WTC11 (cell line): ENCODE results near the gene ASCC3. TPM values are rescaled to one million over a fixed set of nuclear protein-coding genes. Genes with fewer than 3 reads are reported as not detected.

ENCODE experiments used
- ATAC-seq: fragments of 200-7000 bp; cut with Tn5 transposase; 2 replicates; pipeline ENCODE4 v1.10.0; 2021; ENCODE audit warnings: mild to moderate bottlenecking, moderate library complexity
- CTCF ChIA-PET: fragments of 300-600 bp; sonication (Branson Sonifier 250); formaldehyde crosslinking; loops from one replicate; lab custom pipeline; 2021; ENCODE audit warnings: antibody characterized with exemption; lab: Charles Lee
- POLR2A ChIA-PET: fragments of 350-600 bp; sonication (Branson Sonifier 250); formaldehyde crosslinking; loops from one replicate; lab custom pipeline; 2021; ENCODE audit warnings: antibody characterized with exemption; lab: Charles Lee
- DNase-seq: peaks from one replicate; pipeline ENCODE4 v3.0.0; 2021; ENCODE audit warnings: low spot score
- H3K27ac Mint-ChIP-seq: 2 replicates; pipeline ENCODE4 v1.8.0; 2021; ENCODE audit warnings: mixed read lengths
- H3K27me3 Mint-ChIP-seq: 2 replicates; pipeline ENCODE4 v1.8.0; 2021; ENCODE audit warnings: low read depth, mild to moderate bottlenecking, moderate library complexity, mixed read lengths
- H3K36me3 Mint-ChIP-seq: 2 replicates; pipeline ENCODE4 v1.8.0; 2021; ENCODE audit warnings: mixed read lengths
- H3K4me1 Mint-ChIP-seq: 2 replicates; pipeline ENCODE4 v1.8.0; 2022; ENCODE audit warnings: mixed read lengths
- H3K4me3 Mint-ChIP-seq: 2 replicates; pipeline ENCODE4 v1.8.0; 2021; ENCODE audit warnings: mild to moderate bottlenecking, moderate library complexity, mixed read lengths
- H3K9me3 Mint-ChIP-seq: 2 replicates; pipeline ENCODE4 v1.8.0; 2021; ENCODE audit warnings: mixed read lengths
- CBFB ChIP-seq: sonication (generic); formaldehyde crosslinking; IDR thresholded peaks from 2 replicates; pipeline ENCODE4 v1.8.1; 2022; ENCODE audit warnings: mild to moderate bottlenecking, low read depth, missing genetic modification reagents
- CREM ChIP-seq: sonication (generic); formaldehyde crosslinking; IDR thresholded peaks from 2 replicates; pipeline ENCODE4 v1.8.1; 2022; ENCODE audit warnings: mild to moderate bottlenecking, missing genetic modification reagents, moderate library complexity
- IRF2 ChIP-seq: sonication (generic); formaldehyde crosslinking; IDR thresholded peaks from 2 replicates; pipeline ENCODE4 v1.8.0; 2022; ENCODE audit warnings: low read depth, missing genetic modification reagents, borderline replicate concordance
- NR1H2 ChIP-seq: sonication (generic); formaldehyde crosslinking; IDR thresholded peaks from 2 replicates; pipeline ENCODE4 v1.9.0; 2021; ENCODE audit warnings: mild to moderate bottlenecking, moderate library complexity, missing genetic modification reagents
- NR3C1 ChIP-seq: sonication (generic); formaldehyde crosslinking; conservative IDR thresholded peaks from 2 replicates; pipeline ENCODE4 v1.8.1; 2023; ENCODE audit warnings: low read depth, mild to moderate bottlenecking, missing genetic modification reagents
- SMAD3 ChIP-seq: sonication (generic); formaldehyde crosslinking; IDR thresholded peaks from 2 replicates; pipeline ENCODE4 v1.8.0; 2022; ENCODE audit warnings: missing genetic modification reagents, mild to moderate bottlenecking, borderline replicate concordance
- ZNF138 ChIP-seq: sonication (generic); formaldehyde crosslinking; conservative IDR thresholded peaks from 2 replicates; pipeline ENCODE4 v1.8.1; 2022; ENCODE audit warnings: mild to moderate bottlenecking, moderate library complexity, missing genetic modification reagents
- ZNF263 ChIP-seq: sonication (generic); formaldehyde crosslinking; IDR thresholded peaks from 2 replicates; pipeline ENCODE4 v1.8.1; 2022; ENCODE audit warnings: low read depth, mild to moderate bottlenecking, moderate library complexity, missing genetic modification reagents
- ZNF317 ChIP-seq: sonication (generic); formaldehyde crosslinking; IDR thresholded peaks from 2 replicates; pipeline ENCODE4 v1.8.1; 2023; ENCODE audit warnings: low read depth, mild to moderate bottlenecking, moderate library complexity, missing genetic modification reagents, borderline replicate concordance
- ZNF396 ChIP-seq: fragments of 250-450 bp; sonication (Bioruptor Pico); IDR thresholded peaks from 2 replicates; pipeline ENCODE4 v1.8.0; 2021; ENCODE audit warnings: mild to moderate bottlenecking, moderate library complexity, borderline replicate concordance
- ZNF423 ChIP-seq: fragments of 250-450 bp; sonication (Bioruptor Pico); IDR thresholded peaks from 2 replicates; pipeline ENCODE4 v2.1.2; 2022; ENCODE audit warnings: mild to moderate bottlenecking, moderate library complexity
- total RNA-seq: library from RNA; stranded (reverse); gene quantifications from 3 replicates; pipeline ENCODE4 v1.2.3, GENCODE V29; 2021
- TF ChIP-seq, protein P1 (sequence below): fragments of 250-450 bp; sonication (Bioruptor Pico); IDR thresholded peaks from 2 replicates; pipeline ENCODE4 v1.9.0; 2021; ENCODE audit warnings: mild to moderate bottlenecking
- TF ChIP-seq, protein P2 (sequence below): fragments of 250-450 bp; sonication (Bioruptor Pico); IDR thresholded peaks from 2 replicates; pipeline ENCODE4 v1.9.0; 2021; ENCODE audit warnings: moderate library complexity, mild to moderate bottlenecking, inconsistent platforms, borderline replicate concordance
- TF ChIP-seq, protein P3 (sequence below): sonication (generic); formaldehyde crosslinking; IDR thresholded peaks from 2 replicates; pipeline ENCODE4 v1.8.0; 2022; ENCODE audit warnings: missing genetic modification reagents
- TF ChIP-seq, protein P4 (sequence below): sonication (generic); formaldehyde crosslinking; IDR thresholded peaks from 2 replicates; pipeline ENCODE4 v1.8.1; 2022; ENCODE audit warnings: mild to moderate bottlenecking, moderate library complexity, missing genetic modification reagents
- TF ChIP-seq, protein P5 (sequence below): sonication (generic); formaldehyde crosslinking; IDR thresholded peaks from 2 replicates; pipeline ENCODE4 v1.8.0; 2023; ENCODE audit warnings: missing genetic modification reagents
- TF ChIP-seq, protein P6 (sequence below): sonication (generic); formaldehyde crosslinking; IDR thresholded peaks from 2 replicates; pipeline ENCODE4 v1.8.1; 2022; ENCODE audit warnings: low read depth, missing genetic modification reagents, borderline replicate concordance
- TF ChIP-seq, protein P7 (sequence below): sonication (generic); formaldehyde crosslinking; IDR thresholded peaks from 2 replicates; pipeline ENCODE4 v1.8.0; 2022; ENCODE audit warnings: mild to moderate bottlenecking, missing genetic modification reagents

The ASCC3 gene
- total RNA-seq, 1 experiment from 2014 or later: 80.7 TPM

DNA sequence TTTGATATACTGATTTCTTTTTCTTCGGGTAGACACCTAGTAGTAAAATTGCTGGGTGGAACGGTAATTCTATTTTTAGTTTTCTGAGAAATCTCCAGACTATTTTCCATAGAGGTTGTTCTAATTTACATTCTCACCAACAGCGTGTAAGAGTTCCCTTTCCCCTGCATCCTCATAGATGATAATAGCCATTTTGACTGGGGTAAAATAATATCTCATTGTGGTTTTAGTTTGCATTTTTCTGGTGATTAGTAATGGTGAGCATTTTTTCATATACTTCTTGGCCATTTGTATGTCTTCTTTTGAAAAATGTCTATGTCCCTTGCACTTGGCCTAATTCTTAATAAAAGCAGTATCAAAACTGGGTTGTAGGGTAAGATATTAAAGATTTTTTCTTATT, 267.5 kb downstream of the ASCC3 start:
- ChIA-PET CTCF (no interaction called here), POLR2A (no interaction called here)
- Mint-ChIP-seq H3K36me3 (no peaks in the 10 kb centered on the region), H3K27ac (no peak overlapping the region)
- TF ChIP-seq ZNF317 (CRISPR knock-in tag) (no peak), ZNF396 (no peak)
- TF ChIP-seq, protein P1, sequence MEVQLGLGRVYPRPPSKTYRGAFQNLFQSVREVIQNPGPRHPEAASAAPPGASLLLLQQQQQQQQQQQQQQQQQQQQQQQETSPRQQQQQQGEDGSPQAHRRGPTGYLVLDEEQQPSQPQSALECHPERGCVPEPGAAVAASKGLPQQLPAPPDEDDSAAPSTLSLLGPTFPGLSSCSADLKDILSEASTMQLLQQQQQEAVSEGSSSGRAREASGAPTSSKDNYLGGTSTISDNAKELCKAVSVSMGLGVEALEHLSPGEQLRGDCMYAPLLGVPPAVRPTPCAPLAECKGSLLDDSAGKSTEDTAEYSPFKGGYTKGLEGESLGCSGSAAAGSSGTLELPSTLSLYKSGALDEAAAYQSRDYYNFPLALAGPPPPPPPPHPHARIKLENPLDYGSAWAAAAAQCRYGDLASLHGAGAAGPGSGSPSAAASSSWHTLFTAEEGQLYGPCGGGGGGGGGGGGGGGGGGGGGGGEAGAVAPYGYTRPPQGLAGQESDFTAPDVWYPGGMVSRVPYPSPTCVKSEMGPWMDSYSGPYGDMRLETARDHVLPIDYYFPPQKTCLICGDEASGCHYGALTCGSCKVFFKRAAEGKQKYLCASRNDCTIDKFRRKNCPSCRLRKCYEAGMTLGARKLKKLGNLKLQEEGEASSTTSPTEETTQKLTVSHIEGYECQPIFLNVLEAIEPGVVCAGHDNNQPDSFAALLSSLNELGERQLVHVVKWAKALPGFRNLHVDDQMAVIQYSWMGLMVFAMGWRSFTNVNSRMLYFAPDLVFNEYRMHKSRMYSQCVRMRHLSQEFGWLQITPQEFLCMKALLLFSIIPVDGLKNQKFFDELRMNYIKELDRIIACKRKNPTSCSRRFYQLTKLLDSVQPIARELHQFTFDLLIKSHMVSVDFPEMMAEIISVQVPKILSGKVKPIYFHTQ (CRISPR knock-in tag): no peak
- TF ChIP-seq, all 79 proteins: peak for 0
- DNase-seq (no peak), ATAC-seq (no peak)
- Mint-ChIP-seq H3K27me3 (no peaks in the 10 kb centered on the region), H3K4me1 (no peaks in the 10 kb centered on the region), H3K4me3 (no peak overlapping the region), H3K9me3 (no peaks in the 10 kb centered on the region)

DNA sequence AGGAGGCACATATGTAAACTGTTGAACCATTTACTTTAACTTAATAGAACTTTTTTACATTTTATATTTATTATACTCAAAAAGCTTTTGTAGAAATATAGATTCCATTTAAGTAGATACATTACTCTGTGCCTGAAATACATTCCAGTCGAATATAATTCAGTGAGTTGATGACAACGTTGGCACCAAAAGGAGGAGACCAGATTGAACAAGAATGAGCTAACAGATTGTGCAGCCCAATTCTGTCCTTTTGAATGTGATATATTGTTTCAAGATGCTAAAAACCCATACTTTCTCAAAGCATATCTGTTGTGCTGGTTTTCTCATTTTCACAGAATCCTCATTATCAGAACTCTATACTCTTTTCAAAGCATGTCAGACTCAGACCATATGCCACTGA, 269.0 kb downstream of the ASCC3 start:
- ATAC-seq: no peak
- no peak overlapping the region for H3K4me3 Mint-ChIP-seq
- no peaks in the 10 kb centered on the region for H3K4me1 Mint-ChIP-seq
- no peak for TF ChIP-seq NR3C1 (CRISPR knock-in tag)
- no peak overlapping the region for H3K27ac Mint-ChIP-seq
- POLR2A ChIA-PET: no interaction called here
- no peak for DNase-seq
- H3K36me3 Mint-ChIP-seq: no peaks in the 10 kb centered on the region
- H3K27me3 Mint-ChIP-seq: no peaks in the 10 kb centered on the region
- H3K9me3 Mint-ChIP-seq: no peaks in the 10 kb centered on the region
- CTCF ChIA-PET: no interaction called here

DNA sequence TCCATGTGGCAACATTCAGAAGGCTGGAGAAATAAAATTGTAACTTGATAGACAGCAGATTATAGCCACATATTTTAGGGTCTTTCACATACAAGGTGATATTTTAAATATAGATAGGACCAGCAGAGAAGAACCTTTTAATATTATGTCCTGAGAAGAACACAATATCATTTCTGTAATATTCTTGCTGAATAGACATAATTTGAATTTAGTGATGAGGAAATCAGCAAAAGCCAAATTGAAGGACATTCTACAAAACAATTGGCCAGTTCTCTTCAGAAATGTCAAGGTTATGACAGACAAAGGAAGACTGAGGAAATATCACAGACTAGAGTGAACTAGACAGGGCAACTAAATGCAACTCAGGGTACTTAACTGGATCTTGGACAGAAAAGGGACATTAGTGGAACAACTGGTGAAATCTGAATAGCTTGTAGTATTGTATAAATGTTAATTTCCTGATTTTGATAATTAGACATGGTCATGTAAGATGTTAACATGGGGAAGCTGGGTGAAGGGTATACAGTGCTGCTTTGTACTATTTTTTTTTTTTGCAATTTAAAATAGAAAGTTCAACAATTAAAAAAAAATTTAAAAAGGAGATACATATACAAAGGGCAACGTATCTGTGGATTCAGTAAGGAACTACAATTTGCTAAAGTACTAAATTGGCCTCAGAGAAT, 281.9 kb downstream of the ASCC3 start:
- H3K36me3 Mint-ChIP-seq: peaks cover 4% of the 10 kb centered on the region; the same call in 1 of the 2 replicates
- H3K27ac Mint-ChIP-seq: no peak overlapping the region
- CTCF ChIA-PET: no interaction called here
- TF ChIP-seq, protein P2, sequence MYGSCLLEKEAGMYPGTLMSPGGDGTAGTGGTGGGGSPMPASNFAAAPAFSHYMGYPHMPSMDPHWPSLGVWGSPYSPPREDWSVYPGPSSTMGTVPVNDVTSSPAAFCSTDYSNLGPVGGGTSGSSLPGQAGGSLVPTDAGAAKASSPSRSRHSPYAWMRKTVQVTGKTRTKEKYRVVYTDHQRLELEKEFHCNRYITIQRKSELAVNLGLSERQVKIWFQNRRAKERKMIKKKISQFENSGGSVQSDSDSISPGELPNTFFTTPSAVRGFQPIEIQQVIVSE (CRISPR knock-in tag): no peak
- TF ChIP-seq ZNF423 (CRISPR knock-in tag) (no peak), NR1H2 (CRISPR knock-in tag) (no peak), SMAD3 (CRISPR knock-in tag) (no peak), ZNF263 (CRISPR knock-in tag) (no peak), IRF2 (no peak), CBFB (CRISPR knock-in tag) (no peak), CREM (CRISPR knock-in tag) (no peak), ZNF138 (no peak), ZNF317 (CRISPR knock-in tag) (no peak)
- TF ChIP-seq, protein P3, sequence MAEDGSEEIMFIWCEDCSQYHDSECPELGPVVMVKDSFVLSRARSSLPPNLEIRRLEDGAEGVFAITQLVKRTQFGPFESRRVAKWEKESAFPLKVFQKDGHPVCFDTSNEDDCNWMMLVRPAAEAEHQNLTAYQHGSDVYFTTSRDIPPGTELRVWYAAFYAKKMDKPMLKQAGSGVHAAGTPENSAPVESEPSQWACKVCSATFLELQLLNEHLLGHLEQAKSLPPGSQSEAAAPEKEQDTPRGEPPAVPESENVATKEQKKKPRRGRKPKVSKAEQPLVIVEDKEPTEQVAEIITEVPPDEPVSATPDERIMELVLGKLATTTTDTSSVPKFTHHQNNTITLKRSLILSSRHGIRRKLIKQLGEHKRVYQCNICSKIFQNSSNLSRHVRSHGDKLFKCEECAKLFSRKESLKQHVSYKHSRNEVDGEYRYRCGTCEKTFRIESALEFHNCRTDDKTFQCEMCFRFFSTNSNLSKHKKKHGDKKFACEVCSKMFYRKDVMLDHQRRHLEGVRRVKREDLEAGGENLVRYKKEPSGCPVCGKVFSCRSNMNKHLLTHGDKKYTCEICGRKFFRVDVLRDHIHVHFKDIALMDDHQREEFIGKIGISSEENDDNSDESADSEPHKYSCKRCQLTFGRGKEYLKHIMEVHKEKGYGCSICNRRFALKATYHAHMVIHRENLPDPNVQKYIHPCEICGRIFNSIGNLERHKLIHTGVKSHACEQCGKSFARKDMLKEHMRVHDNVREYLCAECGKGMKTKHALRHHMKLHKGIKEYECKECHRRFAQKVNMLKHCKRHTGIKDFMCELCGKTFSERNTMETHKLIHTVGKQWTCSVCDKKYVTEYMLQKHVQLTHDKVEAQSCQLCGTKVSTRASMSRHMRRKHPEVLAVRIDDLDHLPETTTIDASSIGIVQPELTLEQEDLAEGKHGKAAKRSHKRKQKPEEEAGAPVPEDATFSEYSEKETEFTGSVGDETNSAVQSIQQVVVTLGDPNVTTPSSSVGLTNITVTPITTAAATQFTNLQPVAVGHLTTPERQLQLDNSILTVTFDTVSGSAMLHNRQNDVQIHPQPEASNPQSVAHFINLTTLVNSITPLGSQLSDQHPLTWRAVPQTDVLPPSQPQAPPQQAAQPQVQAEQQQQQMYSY (CRISPR knock-in tag): no peak
- TF ChIP-seq, protein P4, sequence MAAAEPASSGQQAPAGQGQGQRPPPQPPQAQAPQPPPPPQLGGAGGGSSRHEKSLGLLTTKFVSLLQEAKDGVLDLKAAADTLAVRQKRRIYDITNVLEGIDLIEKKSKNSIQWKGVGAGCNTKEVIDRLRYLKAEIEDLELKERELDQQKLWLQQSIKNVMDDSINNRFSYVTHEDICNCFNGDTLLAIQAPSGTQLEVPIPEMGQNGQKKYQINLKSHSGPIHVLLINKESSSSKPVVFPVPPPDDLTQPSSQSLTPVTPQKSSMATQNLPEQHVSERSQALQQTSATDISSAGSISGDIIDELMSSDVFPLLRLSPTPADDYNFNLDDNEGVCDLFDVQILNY: no peak
- TF ChIP-seq, protein P5, sequence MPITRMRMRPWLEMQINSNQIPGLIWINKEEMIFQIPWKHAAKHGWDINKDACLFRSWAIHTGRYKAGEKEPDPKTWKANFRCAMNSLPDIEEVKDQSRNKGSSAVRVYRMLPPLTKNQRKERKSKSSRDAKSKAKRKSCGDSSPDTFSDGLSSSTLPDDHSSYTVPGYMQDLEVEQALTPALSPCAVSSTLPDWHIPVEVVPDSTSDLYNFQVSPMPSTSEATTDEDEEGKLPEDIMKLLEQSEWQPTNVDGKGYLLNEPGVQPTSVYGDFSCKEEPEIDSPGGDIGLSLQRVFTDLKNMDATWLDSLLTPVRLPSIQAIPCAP: no peak
- TF ChIP-seq, protein P6, sequence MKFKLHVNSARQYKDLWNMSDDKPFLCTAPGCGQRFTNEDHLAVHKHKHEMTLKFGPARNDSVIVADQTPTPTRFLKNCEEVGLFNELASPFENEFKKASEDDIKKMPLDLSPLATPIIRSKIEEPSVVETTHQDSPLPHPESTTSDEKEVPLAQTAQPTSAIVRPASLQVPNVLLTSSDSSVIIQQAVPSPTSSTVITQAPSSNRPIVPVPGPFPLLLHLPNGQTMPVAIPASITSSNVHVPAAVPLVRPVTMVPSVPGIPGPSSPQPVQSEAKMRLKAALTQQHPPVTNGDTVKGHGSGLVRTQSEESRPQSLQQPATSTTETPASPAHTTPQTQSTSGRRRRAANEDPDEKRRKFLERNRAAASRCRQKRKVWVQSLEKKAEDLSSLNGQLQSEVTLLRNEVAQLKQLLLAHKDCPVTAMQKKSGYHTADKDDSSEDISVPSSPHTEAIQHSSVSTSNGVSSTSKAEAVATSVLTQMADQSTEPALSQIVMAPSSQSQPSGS: no peak
- TF ChIP-seq, protein P7, sequence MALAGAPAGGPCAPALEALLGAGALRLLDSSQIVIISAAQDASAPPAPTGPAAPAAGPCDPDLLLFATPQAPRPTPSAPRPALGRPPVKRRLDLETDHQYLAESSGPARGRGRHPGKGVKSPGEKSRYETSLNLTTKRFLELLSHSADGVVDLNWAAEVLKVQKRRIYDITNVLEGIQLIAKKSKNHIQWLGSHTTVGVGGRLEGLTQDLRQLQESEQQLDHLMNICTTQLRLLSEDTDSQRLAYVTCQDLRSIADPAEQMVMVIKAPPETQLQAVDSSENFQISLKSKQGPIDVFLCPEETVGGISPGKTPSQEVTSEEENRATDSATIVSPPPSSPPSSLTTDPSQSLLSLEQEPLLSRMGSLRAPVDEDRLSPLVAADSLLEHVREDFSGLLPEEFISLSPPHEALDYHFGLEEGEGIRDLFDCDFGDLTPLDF (CRISPR knock-in tag): no peak

More for the DNA sequence above, 281.9 kb downstream of the ASCC3 start:
- H3K4me3 Mint-ChIP-seq: no peak overlapping the region
- H3K27me3 Mint-ChIP-seq: no peaks in the 10 kb centered on the region
- H3K4me1 Mint-ChIP-seq: 0 out of 2 replicates have a peak, but pooled peaks cover 1% of the 10 kb centered on the region
- ATAC-seq (no peak), DNase-seq (no peak)
- POLR2A ChIA-PET: no interaction called here
- H3K9me3 Mint-ChIP-seq: no peaks in the 10 kb centered on the region
